ENCODE results near the gene UFC1. TPM values are rescaled to one million over a fixed set of nuclear protein-coding genes. Genes with fewer than 3 reads are reported as not detected.

The UFC1 gene
- total RNA-seq, 1 donor from 2014 or later, result 91.8 TPM

GRCh38 chr1:161121834-161122233, 31.9 kb upstream of the UFC1 start:
- DNase-seq (ENCODE audit: low spot score), result no peak
- H3K4me1 Mint-ChIP-seq (ENCODE audit: low read depth), result peaks cover 22% of the 10 kb centered on the region
- no peaks in the 10 kb centered on the region for H3K9me3 Mint-ChIP-seq
- no peaks in the 10 kb centered on the region for H3K27me3 Mint-ChIP-seq (ENCODE audit: low read depth)
- intact Hi-C loops (cut with micrococcal nuclease), result no loop called here
- no peak overlapping the region for H3K4me3 Mint-ChIP-seq (ENCODE audit: low read depth)
- no peak overlapping the region for H3K27ac Mint-ChIP-seq
- peaks cover 75% of the 10 kb centered on the region for H3K36me3 Mint-ChIP-seq (ENCODE audit: low read depth)

GRCh38 chr1:161122967-161123366, 30.8 kb upstream of the UFC1 start:
- no peak overlapping the region for H3K27ac Mint-ChIP-seq
- peaks cover 80% of the 10 kb centered on the region for H3K36me3 Mint-ChIP-seq (ENCODE audit: low read depth)
- DNase-seq (ENCODE audit: low spot score), result no peak
- H3K9me3 Mint-ChIP-seq, result no peaks in the 10 kb centered on the region
- peaks cover 29% of the 10 kb centered on the region for H3K4me1 Mint-ChIP-seq (ENCODE audit: low read depth)
- intact Hi-C loops (cut with micrococcal nuclease), result no loop called here
- no peak overlapping the region for H3K4me3 Mint-ChIP-seq (ENCODE audit: low read depth)
- H3K27me3 Mint-ChIP-seq (ENCODE audit: low read depth), result no peaks in the 10 kb centered on the region

DNA sequence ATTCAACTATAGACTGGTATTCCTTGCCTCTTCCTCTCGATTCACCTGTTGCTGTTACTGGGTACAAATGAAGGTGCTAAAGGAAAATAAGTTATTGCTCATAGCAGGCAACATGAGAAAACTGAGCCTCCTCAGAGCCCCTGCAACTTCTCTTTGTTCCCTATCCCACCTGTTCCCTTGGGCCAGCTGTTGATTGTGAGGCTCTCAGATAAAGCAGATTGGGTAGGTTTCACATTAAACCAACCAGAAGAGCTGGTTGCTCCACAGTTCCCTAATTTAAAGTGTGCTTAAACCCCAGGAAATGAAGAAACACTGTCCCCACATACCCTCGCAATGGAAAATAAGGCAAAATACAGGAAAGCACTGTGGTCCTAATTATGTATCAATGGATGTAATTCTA, 26.1 kb upstream of the UFC1 start:
- no peak overlapping the region for H3K27ac Mint-ChIP-seq
- peaks cover 78% of the 10 kb centered on the region for H3K36me3 Mint-ChIP-seq (ENCODE audit: low read depth)
- intact Hi-C loops (cut with micrococcal nuclease), result no loop called here
- H3K9me3 Mint-ChIP-seq, result no peaks in the 10 kb centered on the region
- H3K27me3 Mint-ChIP-seq (ENCODE audit: low read depth), result no peaks in the 10 kb centered on the region
- H3K4me1 Mint-ChIP-seq (ENCODE audit: low read depth), result peaks cover 43% of the 10 kb centered on the region
- DNase-seq (ENCODE audit: low spot score), result no peak
- no peak overlapping the region for H3K4me3 Mint-ChIP-seq (ENCODE audit: low read depth)

DNA sequence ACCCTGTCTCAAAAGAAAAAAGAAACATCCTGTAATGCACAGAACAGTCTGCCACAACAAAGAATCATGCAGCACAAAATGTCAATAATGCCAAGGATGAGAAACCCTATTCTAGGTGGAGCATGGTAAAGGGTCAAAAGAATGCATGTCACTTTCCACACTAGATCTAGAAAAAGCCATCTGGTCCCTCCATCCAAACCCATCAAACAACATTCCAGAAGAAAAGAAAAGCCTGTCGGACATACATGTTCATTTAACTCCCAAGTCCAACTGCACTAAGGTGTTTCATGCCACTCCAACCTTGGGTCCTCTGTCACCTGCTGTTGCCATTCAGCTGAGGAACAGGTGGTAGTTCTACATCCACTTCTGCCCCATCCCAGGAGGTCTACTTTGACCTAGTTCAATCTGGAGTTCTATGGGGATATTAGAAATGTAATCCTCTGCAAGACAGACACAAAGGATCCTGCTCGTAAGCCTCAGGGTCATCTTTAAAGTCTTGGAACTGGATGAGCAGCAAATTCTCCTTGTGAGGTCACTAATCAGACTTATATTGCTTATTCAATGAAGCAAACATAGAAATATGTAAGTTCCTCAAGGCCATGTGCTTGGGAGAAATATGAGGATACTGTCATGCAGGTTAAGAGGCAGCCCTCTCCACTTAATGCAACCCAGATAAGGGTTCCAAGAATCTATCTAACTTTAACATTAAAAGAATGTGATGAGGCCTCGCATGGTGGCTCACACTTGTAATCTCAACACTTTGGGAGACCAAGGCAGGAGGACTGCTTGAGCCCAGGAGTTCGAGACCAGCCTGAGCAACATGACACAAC, 25.0 kb upstream of the UFC1 start:
- H3K4me1 Mint-ChIP-seq (ENCODE audit: low read depth), result peaks cover 43% of the 10 kb centered on the region
- intact Hi-C loops (cut with micrococcal nuclease), result no loop called here
- H3K36me3 Mint-ChIP-seq (ENCODE audit: low read depth), result peaks cover 67% of the 10 kb centered on the region
- H3K27me3 Mint-ChIP-seq (ENCODE audit: low read depth), result no peaks in the 10 kb centered on the region
- no peak overlapping the region for H3K27ac Mint-ChIP-seq
- H3K9me3 Mint-ChIP-seq, result no peaks in the 10 kb centered on the region
- no peak overlapping the region for H3K4me3 Mint-ChIP-seq (ENCODE audit: low read depth)
- DNase-seq (ENCODE audit: low spot score), result no peak

DNA sequence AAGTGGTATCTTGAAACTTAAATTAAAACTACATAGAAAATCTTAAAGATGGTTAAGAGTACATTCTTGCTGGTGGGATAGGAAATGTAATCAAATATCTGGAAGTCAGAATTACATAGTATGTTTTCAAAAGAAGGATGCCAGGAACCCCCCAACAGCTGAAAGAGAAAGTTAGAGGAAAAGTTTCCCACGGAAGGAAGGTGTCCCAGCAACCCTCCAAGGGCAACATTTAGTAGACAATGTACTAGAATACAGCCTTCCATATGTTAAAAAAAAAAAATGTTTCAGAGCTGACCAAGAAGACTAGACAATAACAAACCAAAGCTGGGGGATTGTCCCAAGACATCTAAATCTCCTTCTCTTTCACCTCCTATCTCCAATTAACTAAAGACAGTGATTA, 23.5 kb upstream of the UFC1 start:
- no peaks in the 10 kb centered on the region for H3K27me3 Mint-ChIP-seq (ENCODE audit: low read depth)
- DNase-seq (ENCODE audit: low spot score), result no peak
- H3K9me3 Mint-ChIP-seq, result no peaks in the 10 kb centered on the region
- H3K27ac Mint-ChIP-seq, result no peak overlapping the region
- peaks cover 61% of the 10 kb centered on the region for H3K36me3 Mint-ChIP-seq (ENCODE audit: low read depth)
- peaks cover 45% of the 10 kb centered on the region for H3K4me1 Mint-ChIP-seq (ENCODE audit: low read depth)
- H3K4me3 Mint-ChIP-seq (ENCODE audit: low read depth), result no peak overlapping the region
- intact Hi-C loops (cut with micrococcal nuclease), result loop anchor here (5.0 kb wide), 2 partner anchors 58 to 118 kb away; no protein-coding TSS in a partner anchor

GRCh38 chr1:161131523-161132409, 22.0 kb upstream of the UFC1 start:
- Mint-ChIP-seq H3K27ac (no peak overlapping the region), H3K4me1 (ENCODE audit: low read depth) (peaks cover 42% of the 10 kb centered on the region), H3K4me3 (ENCODE audit: low read depth) (no peak overlapping the region), H3K9me3 (no peaks in the 10 kb centered on the region), H3K27me3 (ENCODE audit: low read depth) (no peaks in the 10 kb centered on the region), H3K36me3 (ENCODE audit: low read depth) (peaks cover 48% of the 10 kb centered on the region)
- intact Hi-C loops (cut with micrococcal nuclease), result loop anchor here (1.0 to 5.0 kb wide), 8 partner anchors 14 to 119 kb away; partner anchors contain the start of genes B4GALT3, PPOX and UFC1
- DNase-seq (ENCODE audit: low spot score), result no peak

DNA sequence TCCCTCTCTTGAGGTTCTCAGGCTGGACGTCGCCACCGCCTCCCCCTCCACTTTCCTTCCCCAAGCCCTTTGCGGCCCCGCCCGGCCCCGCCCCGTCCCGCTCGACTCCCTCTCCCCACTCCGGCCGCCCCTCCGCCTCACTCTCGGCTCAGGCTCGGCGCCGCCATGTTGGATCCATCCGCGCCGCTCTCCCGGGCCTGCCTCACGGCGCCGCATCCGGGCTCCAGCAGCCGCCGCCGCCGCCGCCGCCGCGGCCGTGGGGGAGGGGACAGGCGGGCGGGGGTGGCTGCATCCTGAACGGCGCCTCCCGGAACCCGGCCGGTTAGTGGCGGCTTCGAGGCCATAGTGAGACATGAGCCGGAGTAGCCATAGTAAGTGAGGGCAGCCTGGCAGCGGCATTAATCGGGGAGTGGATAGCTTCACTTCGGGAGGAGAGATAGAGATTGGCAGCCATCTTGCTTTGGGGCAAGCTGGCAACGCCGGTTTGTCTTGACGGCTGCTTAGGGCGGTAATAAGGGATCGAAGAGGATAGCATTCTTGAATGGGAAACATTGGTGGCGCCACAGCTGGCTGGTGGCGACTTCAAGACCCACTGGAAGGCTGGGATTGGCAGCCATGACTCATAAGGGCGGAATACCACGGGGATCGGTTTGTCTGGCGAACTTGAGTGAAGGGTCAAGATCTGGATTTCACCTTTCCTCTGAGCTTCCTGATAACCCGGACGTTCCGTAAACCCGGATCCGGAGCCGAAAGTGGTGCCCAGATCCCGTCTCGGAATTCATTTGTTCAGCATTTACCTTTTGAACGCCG, 21.2 kb upstream of the UFC1 start, which contains the start of gene DEDD:
TSS of gene DEDD (minus strand) at position 258 of the 810 bp plus-strand sequence. CDS start 8,205 bp downstream, outside the sequence.
- H3K27ac Mint-ChIP-seq, result no peak within 1 kb of the TSS
- no peaks in the 10 kb centered on the region for H3K9me3 Mint-ChIP-seq
- H3K4me1 Mint-ChIP-seq (ENCODE audit: low read depth), result peaks cover 35% of the 10 kb centered on the region

DNA sequence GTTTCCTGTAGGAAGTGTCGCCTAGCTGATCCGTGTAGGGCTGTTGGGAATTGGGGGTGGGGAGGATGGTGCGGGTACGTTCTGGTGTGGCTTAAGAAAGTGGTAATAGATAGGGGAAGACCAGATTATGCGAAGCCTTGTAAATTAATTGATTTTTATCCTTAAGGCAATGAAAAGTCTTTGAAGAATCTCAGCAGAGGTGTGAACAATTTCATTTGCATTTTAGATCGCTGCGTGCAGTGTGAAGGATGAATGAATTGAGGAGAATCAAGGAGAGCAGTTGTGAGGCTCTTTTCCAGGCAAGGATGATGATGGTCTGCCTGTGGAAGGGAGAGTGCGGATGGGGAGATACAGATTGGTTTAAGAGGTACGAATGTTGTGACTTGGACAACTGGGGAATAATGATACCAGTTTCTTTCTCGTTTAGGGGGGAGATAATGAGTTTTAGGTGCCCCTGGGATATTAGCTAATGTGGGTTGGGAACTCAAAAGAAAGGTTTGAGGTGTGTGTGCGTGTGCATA, 20.5 kb upstream of the UFC1 start:
- Mint-ChIP-seq H3K4me1 (ENCODE audit: low read depth) (peaks cover 32% of the 10 kb centered on the region), H3K27ac (no peak overlapping the region)
- DNase-seq (ENCODE audit: low spot score), result no peak

More for the DNA sequence above, 21.2 kb upstream of the UFC1 start, which contains the start of gene DEDD:
- intact Hi-C loops (cut with micrococcal nuclease), result loop anchor here (1.0 to 5.0 kb wide), 8 partner anchors 15 to 120 kb away; partner anchors contain the start of genes B4GALT3, PPOX and UFC1
- peaks cover 40% of the 10 kb centered on the region for H3K36me3 Mint-ChIP-seq (ENCODE audit: low read depth)
- DNase-seq (ENCODE audit: low spot score), result peak; percentile 89
- H3K27me3 Mint-ChIP-seq (ENCODE audit: low read depth), result no peaks in the 10 kb centered on the region
- H3K4me3 Mint-ChIP-seq (ENCODE audit: low read depth), result no peak within 1 kb of the TSS

GRCh38 chr1:161137881-161138280, 15.9 kb upstream of the UFC1 start:
- Mint-ChIP-seq H3K4me3 (ENCODE audit: low read depth) (no peak overlapping the region), H3K4me1 (ENCODE audit: low read depth) (peaks cover 6% of the 10 kb centered on the region), H3K27ac (no peak overlapping the region), H3K36me3 (ENCODE audit: low read depth) (peaks cover 5% of the 10 kb centered on the region), H3K27me3 (ENCODE audit: low read depth) (no peaks in the 10 kb centered on the region), H3K9me3 (no peaks in the 10 kb centered on the region)
- intact Hi-C loops (cut with micrococcal nuclease), result no loop called here
- DNase-seq (ENCODE audit: low spot score), result no peak

More for the DNA sequence above, 20.5 kb upstream of the UFC1 start:
- Mint-ChIP-seq H3K27me3 (ENCODE audit: low read depth) (no peaks in the 10 kb centered on the region), H3K36me3 (ENCODE audit: low read depth) (peaks cover 33% of the 10 kb centered on the region), H3K9me3 (no peaks in the 10 kb centered on the region), H3K4me3 (ENCODE audit: low read depth) (no peak overlapping the region)
- intact Hi-C loops (cut with micrococcal nuclease), result loop anchor here (2.0 to 5.0 kb wide), 4 partner anchors 40 to 121 kb away; partner anchors contain the start of gene B4GALT3

DNA sequence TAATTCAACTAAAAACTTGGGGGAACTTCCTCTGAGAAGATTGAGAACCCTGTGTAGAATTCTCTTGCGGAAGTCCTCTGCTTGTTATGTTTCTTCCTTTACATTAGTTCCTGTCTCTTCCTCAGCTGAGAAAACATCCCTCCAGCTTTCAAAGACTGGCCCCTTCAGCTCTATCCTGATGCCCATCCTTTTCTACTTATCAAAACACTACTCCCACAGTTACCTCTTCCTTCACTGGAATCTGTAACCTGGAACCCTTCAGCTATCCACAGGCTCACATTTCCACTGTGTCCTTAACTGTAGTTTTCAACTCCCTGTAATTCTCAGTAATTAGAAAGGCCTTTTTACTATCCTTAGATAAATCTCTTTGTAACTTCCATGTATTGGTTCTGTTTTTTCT, 15.3 kb upstream of the UFC1 start:
- DNase-seq (ENCODE audit: low spot score), result no peak
- Mint-ChIP-seq H3K36me3 (ENCODE audit: low read depth) (peaks cover 5% of the 10 kb centered on the region), H3K27ac (no peak overlapping the region), H3K4me3 (ENCODE audit: low read depth) (no peak overlapping the region), H3K9me3 (no peaks in the 10 kb centered on the region), H3K27me3 (ENCODE audit: low read depth) (no peaks in the 10 kb centered on the region), H3K4me1 (ENCODE audit: low read depth) (peaks cover 6% of the 10 kb centered on the region)
- intact Hi-C loops (cut with micrococcal nuclease), result no loop called here

DNA sequence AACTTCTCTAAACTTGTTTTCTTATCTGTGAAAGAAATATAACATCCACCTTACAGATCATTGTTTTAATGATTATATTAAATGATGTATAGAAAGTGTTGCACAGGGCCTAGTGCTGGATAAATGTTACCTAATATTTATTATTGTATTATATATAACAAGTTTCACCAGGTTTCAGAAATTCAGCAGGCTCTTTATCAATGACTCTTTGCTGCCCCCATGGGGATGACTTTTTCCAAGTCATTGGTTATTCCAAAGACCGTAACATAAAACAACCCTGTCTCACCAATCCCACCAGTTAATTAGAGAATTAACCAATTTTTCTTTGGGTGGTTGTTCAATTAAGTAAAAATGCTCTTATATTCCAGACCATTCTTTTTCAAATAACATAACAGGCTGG, 14.0 kb upstream of the UFC1 start:
- no peak overlapping the region for H3K27ac Mint-ChIP-seq
- peaks cover 5% of the 10 kb centered on the region for H3K36me3 Mint-ChIP-seq (ENCODE audit: low read depth)
- DNase-seq (ENCODE audit: low spot score), result no peak
- H3K4me1 Mint-ChIP-seq (ENCODE audit: low read depth), result peaks cover 6% of the 10 kb centered on the region
- H3K9me3 Mint-ChIP-seq, result no peaks in the 10 kb centered on the region
- intact Hi-C loops (cut with micrococcal nuclease), result no loop called here
- H3K27me3 Mint-ChIP-seq (ENCODE audit: low read depth), result no peaks in the 10 kb centered on the region
- no peak overlapping the region for H3K4me3 Mint-ChIP-seq (ENCODE audit: low read depth)

All from activated T-helper 2 cell treated with anti-CD3 and anti-CD28 coated beads, Interferon-gamma antibody, Interleukin-2, Interleukin-4, amounts not matched to agents 10 μg/mL and 5 μg/mL and 100 μg/mL, durations not matched to agents 14 hours and 24 hours and 36 hours (primary cell).